ENCODE results near the gene THSD4.
"Not testable (repeated sequence)": the region's sequence is repeated elsewhere in the genome, so short reads cannot be mapped to it uniquely, and the experiment has no call there.

GRCh38 chr15:71367737-71368136 is 252.5 kb downstream of the THSD4 start:
- TF ChIP-seq POLR2A (IDR thresholded peaks at IDR 0.05; ENCODE audit: low read depth, low read length); POLR2AphosphoS5 (IDR thresholded peaks at IDR 0.05; ENCODE audit: low read depth, low read length); TAF1 (IDR thresholded peaks at IDR 0.05; ENCODE audit: borderline replicate concordance, low read depth, low read length): not testable (repeated sequence)
